Medulla oblongata (tissue), 1 donor: ENCODE measurements around the gene KPNA6.
"Not testable (repeated sequence)": the region's sequence is repeated elsewhere in the genome, so short reads cannot be mapped to it uniquely, and the experiment has no call there.

Experiments used
- DNase-seq: peaks from one replicate; pipeline ENCODE4 v3.0.0-alpha.2; 2015; ENCODE audit errors: extremely low spot score

Gene KPNA6

GRCh38 chr1:32107742-32108661 is at the start of gene KPNA6:
TSS of gene KPNA6 (plus strand) at chr1:32108056. CDS start at chr1:32108131, 75 bp downstream.
- peak; percentile 94 for DNase-seq

GRCh38 chr1:32060914-32061313 is 46.9 kb upstream of the KPNA6 start:
- no peak for DNase-seq

GRCh38 chr1:32062867-32063230 is 45.0 kb upstream of the KPNA6 start:
- no peak for DNase-seq

- peak; percentile 87 for DNase-seq
These were observed 44.6 kb upstream of the KPNA6 start for GRCh38 chr1:32063261-32063681.

GRCh38 chr1:32065613-32066488 is 42.0 kb upstream of the KPNA6 start:
- DNase-seq: not testable (repeated sequence)

- DNase-seq: peak; percentile 93
These were observed 41.4 kb upstream of the KPNA6 start for GRCh38 chr1:32066489-32066873.

GRCh38 chr1:32068957-32069588 is 38.8 kb upstream of the KPNA6 start:
- no peak for DNase-seq

- no peak for DNase-seq
These were observed 35.9 kb upstream of the KPNA6 start for GRCh38 chr1:32071758-32072621.

- peak; percentile 96 for DNase-seq
These were observed 35.1 kb upstream of the KPNA6 start, which contains the start of gene TMEM39B for GRCh38 chr1:32072622-32073298. TSS of gene TMEM39B (plus strand) at chr1:32072939. CDS start at chr1:32073048, 109 bp downstream.

- DNase-seq: peak; percentile 94
These were observed 34.3 kb upstream of the KPNA6 start for GRCh38 chr1:32073299-32074229.

- no peak for DNase-seq
These were observed 33.0 kb upstream of the KPNA6 start for GRCh38 chr1:32074841-32075240.

- peak; percentile 45 for DNase-seq
These were observed 30.4 kb upstream of the KPNA6 start for GRCh38 chr1:32077451-32077850.

- no peak for DNase-seq
These were observed 25.8 kb upstream of the KPNA6 start for GRCh38 chr1:32082022-32082421.

- not testable (repeated sequence) for DNase-seq
These were observed 21.5 kb upstream of the KPNA6 start for GRCh38 chr1:32086381-32086780.

GRCh38 chr1:32091176-32091575 is 16.7 kb upstream of the KPNA6 start:
- DNase-seq: no peak

- DNase-seq: no peak
These were observed 16.3 kb upstream of the KPNA6 start for GRCh38 chr1:32091591-32091990.

- no peak for DNase-seq
These were observed 12.9 kb upstream of the KPNA6 start for GRCh38 chr1:32094746-32095521.

- no peak for DNase-seq
These were observed 8.4 kb upstream of the KPNA6 start for GRCh38 chr1:32099426-32099825.
